DND-41 (cell line): Measurements from ENCODE around the gene KRT1.

Source experiments
- ATAC-seq: fragments of 200-7000 bp; cut with Tn5 transposase; 3 replicates; pipeline ENCODE4 v1.9.1; 2021; ENCODE audit warnings: low read depth; ENCODE audit not compliant: insufficient read depth
- DNase-seq: peaks from one replicate; pipeline ENCODE4 v3.0.0-alpha.2; 2020
- H2AFZ ChIP-seq: 2 replicates; pipeline ENCODE4 v1.6.0; 2012; ENCODE audit warnings: low read depth, low read length
- H3K27ac ChIP-seq: 2 replicates; pipeline ENCODE4 v1.5.1; 2012; ENCODE audit warnings: low read length, inconsistent platforms
- H3K27me3 ChIP-seq: fragments of 200-600 bp; sonication (generic); 2 replicates; pipeline ENCODE4 v1.6.0; 2012; ENCODE audit warnings: low read length, mild to moderate bottlenecking, inconsistent platforms; ENCODE audit not compliant: insufficient read depth, poor library complexity
- H3K36me3 ChIP-seq: 2 replicates; pipeline ENCODE4 v1.5.1; 2012; ENCODE audit warnings: low read length, inconsistent platforms; ENCODE audit not compliant: insufficient read depth
- H3K4me1 ChIP-seq: 2 replicates; pipeline ENCODE4 v1.5.1; 2012; ENCODE audit warnings: mild to moderate bottlenecking, low read length; ENCODE audit not compliant: insufficient read depth
- H3K4me2 ChIP-seq: 2 replicates; pipeline ENCODE4 v1.6.0; 2012; ENCODE audit warnings: mild to moderate bottlenecking, moderate library complexity, low read length, inconsistent platforms; ENCODE audit not compliant: insufficient read depth
- H3K4me3 ChIP-seq, 2 experiments: fragments of 200-600 bp in 1 of 2; shearing (Covaris generic) in 1 of 2; 2 replicates each; pipeline ENCODE4 v1.5.1; 2012 to 2016; ENCODE audit warnings: inconsistent platforms in 2 of 2, low read length in 2 of 2, mild to moderate bottlenecking in 2 of 2, low read depth in 1 of 2, moderate library complexity in 1 of 2
- H3K79me2 ChIP-seq: 2 replicates; pipeline ENCODE4 v1.6.0; 2012; ENCODE audit warnings: low read length, inconsistent platforms; ENCODE audit not compliant: insufficient read depth
- H3K9ac ChIP-seq: 2 replicates; pipeline ENCODE4 v1.6.0; 2012; ENCODE audit warnings: low read depth, mild to moderate bottlenecking, inconsistent platforms, low read length, moderate library complexity
- H3K9me3 ChIP-seq: 2 replicates; pipeline ENCODE4 v1.5.1; 2012; ENCODE audit warnings: low read length, moderate library complexity, mild to moderate bottlenecking, inconsistent platforms; ENCODE audit not compliant: insufficient read depth, severe bottlenecking
- H4K20me1 ChIP-seq: 2 replicates; pipeline ENCODE4 v1.6.0; 2012; ENCODE audit warnings: low read length; ENCODE audit not compliant: insufficient read depth
- CTCF ChIP-seq: IDR thresholded peaks from 2 replicates; pipeline ENCODE4 v1.5.1; 2012; ENCODE audit warnings: borderline replicate concordance, low read length, moderate library complexity, mild to moderate bottlenecking; ENCODE audit not compliant: poor library complexity, severe bottlenecking; ENCODE audit errors: extremely low read depth
- EZH2 ChIP-seq: IDR thresholded peaks from 3 replicates; pipeline ENCODE4 v1.6.1; 2012; ENCODE audit warnings: borderline replicate concordance, low read depth, mild to moderate bottlenecking, moderate library complexity, low read length, inconsistent platforms; ENCODE audit not compliant: severe bottlenecking

Gene KRT1

GRCh38 chr12:52644078-52644415 lies 36.2 kb downstream of the KRT1 start:
- Histone ChIP-seq H3K9ac (no peak overlapping the region), H3K4me3 (no peak overlapping the region), H4K20me1 (peaks cover 3% of the 10 kb centered on the region), H3K27me3 (peaks cover 38% of the 10 kb centered on the region), H3K79me2 (no peaks in the 10 kb centered on the region), H3K4me1 (no peaks in the 10 kb centered on the region), H3K4me2 (no peak overlapping the region), H3K27ac (no peak overlapping the region), H3K36me3 (no peaks in the 10 kb centered on the region), H3K9me3 (no peaks in the 10 kb centered on the region), H2AFZ (no peak overlapping the region)
- no peak for ATAC-seq
- no peak for DNase-seq
- TF ChIP-seq EZH2 (no peak), CTCF (no peak)

GRCh38 chr12:52643233-52644077 lies 36.8 kb downstream of the KRT1 start:
- TF ChIP-seq CTCF = no peak
- no peak for TF ChIP-seq EZH2
- Histone ChIP-seq H3K4me1 (no peaks in the 10 kb centered on the region), H2AFZ (no peak overlapping the region), H3K27ac (no peak overlapping the region), H4K20me1 (peaks cover 3% of the 10 kb centered on the region), H3K4me3 (no peak overlapping the region), H3K9ac (no peak overlapping the region), H3K36me3 (no peaks in the 10 kb centered on the region), H3K79me2 (no peaks in the 10 kb centered on the region), H3K4me2 (no peak overlapping the region), H3K9me3 (no peaks in the 10 kb centered on the region), H3K27me3 (peaks cover 38% of the 10 kb centered on the region)
- ATAC-seq (no peak), DNase-seq (no peak)

- Histone ChIP-seq H3K27me3 (peaks cover 33% of the 10 kb centered on the region), H3K79me2 (no peaks in the 10 kb centered on the region), H3K4me1 (no peaks in the 10 kb centered on the region), H3K4me3 (no peak overlapping the region), H2AFZ (no peak overlapping the region), H3K4me2 (no peak overlapping the region), H3K36me3 (no peaks in the 10 kb centered on the region), H3K9me3 (no peaks in the 10 kb centered on the region), H4K20me1 (peaks cover 3% of the 10 kb centered on the region), H3K9ac (no peak overlapping the region), H3K27ac (no peak overlapping the region)
- ATAC-seq (no peak), DNase-seq (no peak)
- TF ChIP-seq EZH2 = no peak
- no peak for TF ChIP-seq CTCF
Observed at GRCh38 chr12:52641468-52641867, 38.7 kb downstream of the KRT1 start.

- no peak for ATAC-seq
- Histone ChIP-seq H3K36me3 (no peaks in the 10 kb centered on the region), H3K27me3 (peaks cover 12% of the 10 kb centered on the region), H3K9ac (no peak overlapping the region), H3K79me2 (no peaks in the 10 kb centered on the region), H2AFZ (no peak overlapping the region), H3K27ac (no peak overlapping the region), H3K4me1 (no peaks in the 10 kb centered on the region), H3K4me2 (no peak overlapping the region), H4K20me1 (0 out of 2 replicates have a peak, but pooled peaks cover 4% of the 10 kb centered on the region), H3K9me3 (no peaks in the 10 kb centered on the region), H3K4me3 (no peak overlapping the region)
- TF ChIP-seq CTCF (no peak), EZH2 (no peak)
- no peak for DNase-seq
Observed at GRCh38 chr12:52637299-52637698, 42.9 kb downstream of the KRT1 start.
